Skeletal muscle tissue (tissue), 5 donors: ENCODE measurements around the gene ZNF462. TPM values are rescaled to one million over a fixed set of nuclear protein-coding genes. Genes with fewer than 3 reads are reported as not detected.

Source experiments
- H3K27ac ChIP-seq: one replicate; pipeline ENCODE4 v1.7.0; 2013; ENCODE audit warnings: mild to moderate bottlenecking, low read depth, low read length, inconsistent platforms
- H3K27me3 ChIP-seq, 3 donors: one replicate each; pipeline ENCODE4 v1.7.0; 2013; ENCODE audit warnings: low read length in 3 of 3; ENCODE audit not compliant: control insufficient read depth in 3 of 3, insufficient read depth in 3 of 3
- H3K36me3 ChIP-seq, 3 donors: one replicate each; pipeline ENCODE4 v1.7.0; 2013; ENCODE audit warnings: low read length in 3 of 3; ENCODE audit not compliant: control insufficient read depth in 3 of 3, insufficient read depth in 3 of 3
- H3K4me1 ChIP-seq, 3 donors: one replicate each; pipeline ENCODE4 v1.7.0; 2013; ENCODE audit warnings: low read length in 3 of 3, mild to moderate bottlenecking in 3 of 3; ENCODE audit not compliant: control insufficient read depth in 3 of 3, insufficient read depth in 3 of 3
- H3K4me3 ChIP-seq, 3 donors: one replicate each; pipeline ENCODE4 v1.7.0; 2013; ENCODE audit warnings: low read length in 3 of 3
- H3K9ac ChIP-seq, 3 donors: one replicate each; pipeline ENCODE4 v1.7.0; 2013; ENCODE audit warnings: low read length in 3 of 3, mild to moderate bottlenecking in 3 of 3, moderate library complexity in 2 of 3, low read depth in 1 of 3
- H3K9me3 ChIP-seq, 3 donors: one replicate each; pipeline ENCODE4 v1.7.0; 2013; ENCODE audit warnings: low read length in 3 of 3; ENCODE audit not compliant: control insufficient read depth in 3 of 3
- small RNA-seq: library from RNA; depleted of rRNA; stranded (forward); fragments of <200 nt; gene quantifications from one replicate; pipeline ENCODE3, GENCODE V24; 2014
- total RNA-seq: library from RNA; depleted of rRNA; stranded (reverse); fragments of >200 nt; gene quantifications from one replicate; pipeline ENCODE4 v1.2.3, GENCODE V29; 2014
- donor health status: Osteomylitis.

ZNF462 gene
- total RNA-seq, 1 donor from 2014 or later: 28.7 TPM

- Histone ChIP-seq H3K4me3 (no peak overlapping the region), H3K4me1 (no peaks in the 10 kb centered on the region), H3K27me3 (peaks cover 0 to 2% (median 0%) of the 10 kb centered on the region in 3 donors), H3K36me3 (no peaks in the 10 kb centered on the region), H3K9me3 (no peaks in the 10 kb centered on the region), H3K27ac (no peak overlapping the region), H3K9ac (no peak overlapping the region)
Measured at GRCh38 chr9:107054146-107054545, 191.2 kb downstream of the ZNF462 start.

DNA sequence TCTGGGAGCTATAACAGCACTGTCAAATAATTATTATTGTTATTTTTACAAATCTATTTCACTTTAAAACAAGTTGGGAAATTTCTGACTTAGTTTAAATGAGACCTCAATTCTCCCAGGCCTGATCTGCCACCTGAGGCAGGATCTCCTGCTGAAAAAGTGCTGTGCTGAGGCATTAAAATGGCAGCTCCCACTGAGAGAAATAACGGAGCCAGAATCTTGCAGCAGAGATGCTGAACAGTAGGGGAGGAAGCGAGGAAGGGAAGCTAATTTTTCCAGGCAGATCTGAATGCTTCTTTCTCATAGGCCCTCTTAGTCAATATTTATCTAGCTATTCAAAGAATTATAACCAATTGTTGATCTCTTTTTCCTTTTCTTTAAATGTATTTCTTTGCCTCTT lies 196.3 kb downstream of the ZNF462 start:
- Histone ChIP-seq H3K27ac (no peak overlapping the region), H3K9ac (no peak overlapping the region), H3K36me3 (no peaks in the 10 kb centered on the region), H3K9me3 (no peaks in the 10 kb centered on the region), H3K27me3 (no peaks in the 10 kb centered on the region), H3K4me1 (no peaks in the 10 kb centered on the region), H3K4me3 (no peak overlapping the region)

GRCh38 chr9:107060062-107060461 lies 197.1 kb downstream of the ZNF462 start:
- Histone ChIP-seq H3K4me1 (no peaks in the 10 kb centered on the region), H3K9me3 (no peaks in the 10 kb centered on the region), H3K36me3 (no peaks in the 10 kb centered on the region), H3K4me3 (no peak overlapping the region), H3K9ac (no peak overlapping the region), H3K27ac (no peak overlapping the region), H3K27me3 (no peaks in the 10 kb centered on the region)

Small RNAs within 50 kb of the gene (small RNA-seq; reads per million reads assigned to genes)
- not detected for gene RNA5SP292
